ENCODE results near the gene ZNF12. TPM values are rescaled to one million over a fixed set of nuclear protein-coding genes. Genes with fewer than 3 reads are reported as not detected.
A peak's percentile ranks its signal among the peaks of the same experiment; 100 is the strongest.

Gene ZNF12
- total RNA-seq, 1 donor from 2014 or later = 16.1 TPM

GRCh38 chr7:6709808-6710207 lies 3.1 kb upstream of the ZNF12 start:
- Histone ChIP-seq H3K36me3 (ENCODE audit: control insufficient read depth, insufficient read depth, low read length) (peaks cover 2% of the 10 kb centered on the region), H3K4me3 (ENCODE audit: low read depth, low read length) (no peak overlapping the region), H3K27me3 (ENCODE audit: control insufficient read depth, insufficient read depth, low read length) (no peaks in the 10 kb centered on the region)
- TF ChIP-seq CTCF (IDR thresholded peaks at IDR 0.05; ENCODE audit: insufficient read depth, low read length, poor library complexity, severe bottlenecking) = no peak
- no peak for DNase-seq (ENCODE audit: low read depth)

- TF ChIP-seq CTCF (IDR thresholded peaks at IDR 0.05; ENCODE audit: insufficient read depth, low read length, poor library complexity, severe bottlenecking) = no peak
- no peaks in the 10 kb centered on the region for H3K27me3 ChIP-seq (ENCODE audit: control insufficient read depth, insufficient read depth, low read length)
- DNase-seq (ENCODE audit: low read depth) = no peak
- peaks cover 5% of the 10 kb centered on the region for H3K36me3 ChIP-seq (ENCODE audit: control insufficient read depth, insufficient read depth, low read length)
- no peak overlapping the region for H3K4me3 ChIP-seq (ENCODE audit: low read depth, low read length)
Measured at GRCh38 chr7:6708304-6708703, 1.6 kb upstream of the ZNF12 start.

GRCh38 chr7:6705959-6706665 lies 635 bp downstream of the ZNF12 start:
- no peak for TF ChIP-seq CTCF (IDR thresholded peaks at IDR 0.05; ENCODE audit: insufficient read depth, low read length, poor library complexity, severe bottlenecking)
- Histone ChIP-seq H3K27me3 (ENCODE audit: control insufficient read depth, insufficient read depth, low read length) (no peaks in the 10 kb centered on the region), H3K36me3 (ENCODE audit: control insufficient read depth, insufficient read depth, low read length) (peaks cover 5% of the 10 kb centered on the region), H3K4me3 (ENCODE audit: low read depth, low read length) (peak overlapping the region; percentile 82)
- no peak for DNase-seq (ENCODE audit: low read depth)

GRCh38 chr7:6701860-6702259 lies 4.9 kb downstream of the ZNF12 start:
- Histone ChIP-seq H3K27me3 (ENCODE audit: control insufficient read depth, insufficient read depth, low read length) (no peaks in the 10 kb centered on the region), H3K4me3 (ENCODE audit: low read depth, low read length) (no peak overlapping the region), H3K36me3 (ENCODE audit: control insufficient read depth, insufficient read depth, low read length) (peaks cover 12% of the 10 kb centered on the region)
- TF ChIP-seq CTCF (IDR thresholded peaks at IDR 0.05; ENCODE audit: insufficient read depth, low read length, poor library complexity, severe bottlenecking) = no peak
- no peak for DNase-seq (ENCODE audit: low read depth)

- no peak overlapping the region for H3K4me3 ChIP-seq (ENCODE audit: low read depth, low read length)
- no peaks in the 10 kb centered on the region for H3K27me3 ChIP-seq (ENCODE audit: control insufficient read depth, insufficient read depth, low read length)
- TF ChIP-seq CTCF (IDR thresholded peaks at IDR 0.05; ENCODE audit: insufficient read depth, low read length, poor library complexity, severe bottlenecking) = no peak
- peaks cover 12% of the 10 kb centered on the region for H3K36me3 ChIP-seq (ENCODE audit: control insufficient read depth, insufficient read depth, low read length)
- no peak for DNase-seq (ENCODE audit: low read depth)
Measured at GRCh38 chr7:6700793-6701192, 6.0 kb downstream of the ZNF12 start.

- Histone ChIP-seq H3K4me3 (ENCODE audit: low read depth, low read length) (no peak overlapping the region), H3K36me3 (ENCODE audit: control insufficient read depth, insufficient read depth, low read length) (peaks cover 9% of the 10 kb centered on the region), H3K27me3 (ENCODE audit: control insufficient read depth, insufficient read depth, low read length) (no peaks in the 10 kb centered on the region)
- no peak for DNase-seq (ENCODE audit: low read depth)
- TF ChIP-seq CTCF (IDR thresholded peaks at IDR 0.05; ENCODE audit: insufficient read depth, low read length, poor library complexity, severe bottlenecking) = no peak
Measured at GRCh38 chr7:6691609-6692106, 15.1 kb downstream of the ZNF12 start.
